H9 (cell line): ENCODE results near the gene CD59. TPM values are rescaled to one million over a fixed set of nuclear protein-coding genes. Genes with fewer than 3 reads are reported as not detected.

Experiments used
- DNase-seq: peaks from one replicate; pipeline ENCODE4 v3.0.0-alpha.2; 2017
- H2AFZ ChIP-seq: one replicate; pipeline ENCODE4 v1.6.1; 2013; ENCODE audit warnings: mild to moderate bottlenecking, low read length, control low read depth, moderate library complexity
- H2AK5ac ChIP-seq: 2 replicates; pipeline ENCODE4 v1.6.1; 2013; ENCODE audit warnings: low read length, control low read depth, mixed read lengths; ENCODE audit not compliant: insufficient read length
- H2BK120ac ChIP-seq: one replicate; pipeline ENCODE4 v1.6.1; 2013; ENCODE audit warnings: low read depth, mild to moderate bottlenecking, low read length, control low read depth, inconsistent platforms; ENCODE audit not compliant: poor library complexity, severe bottlenecking
- H2BK12ac ChIP-seq: 2 replicates; pipeline ENCODE4 v1.6.1; 2013; ENCODE audit warnings: low read length, control low read depth, mixed read lengths, low read depth; ENCODE audit not compliant: insufficient read length
- H2BK15ac ChIP-seq: 2 replicates; pipeline ENCODE4 v1.6.1; 2013; ENCODE audit warnings: low read depth, low read length, control low read depth
- H2BK20ac ChIP-seq: one replicate; pipeline ENCODE4 v1.6.1; 2013; ENCODE audit warnings: low read depth, mild to moderate bottlenecking, low read length, control low read depth, inconsistent platforms; ENCODE audit not compliant: poor library complexity, severe bottlenecking
- H2BK5ac ChIP-seq: 2 replicates; pipeline ENCODE4 v1.6.1; 2013; ENCODE audit warnings: low read length, control low read depth, mixed read lengths; ENCODE audit not compliant: insufficient read length
- H3K14ac ChIP-seq: 2 replicates; pipeline ENCODE4 v1.6.1; 2013; ENCODE audit warnings: low read length, control low read depth; ENCODE audit not compliant: insufficient read depth
- H3K18ac ChIP-seq: 2 replicates; pipeline ENCODE4 v1.6.1; 2013; ENCODE audit warnings: low read depth, mild to moderate bottlenecking, mixed read lengths, low read length, control low read depth; ENCODE audit not compliant: insufficient read length
- H3K23ac ChIP-seq: 2 replicates; pipeline ENCODE4 v1.6.1; 2013; ENCODE audit warnings: low read length, control low read depth, mixed read lengths, low read depth; ENCODE audit not compliant: insufficient read length
- H3K23me2 ChIP-seq: 2 replicates; pipeline ENCODE4 v1.6.1; 2013; ENCODE audit warnings: low read depth, mild to moderate bottlenecking, mixed read lengths, low read length, control low read depth; ENCODE audit not compliant: insufficient read length, poor library complexity, severe bottlenecking
- H3K27ac ChIP-seq: 2 replicates; pipeline ENCODE4 v1.5.1; 2013; ENCODE audit warnings: low read length, control low read depth, mixed read lengths, low read depth; ENCODE audit not compliant: insufficient read length
- H3K27me3 ChIP-seq: 2 replicates; pipeline ENCODE4 v1.6.1; 2013; ENCODE audit warnings: low read length, control low read depth, inconsistent platforms; ENCODE audit not compliant: insufficient read depth
- H3K4ac ChIP-seq: 2 replicates; pipeline ENCODE4 v1.6.1; 2013; ENCODE audit warnings: low read depth, mild to moderate bottlenecking, control low read depth, inconsistent platforms, low read length, moderate library complexity
- H3K4me1 ChIP-seq: 2 replicates; pipeline ENCODE4 v1.6.1; 2013; ENCODE audit warnings: low read length, control low read depth, inconsistent platforms; ENCODE audit not compliant: insufficient read depth
- H3K4me2 ChIP-seq: 2 replicates; pipeline ENCODE4 v1.6.1; 2013; ENCODE audit warnings: low read length, control low read depth, mixed read lengths; ENCODE audit not compliant: insufficient read length, insufficient read depth
- H3K56ac ChIP-seq: 2 replicates; pipeline ENCODE4 v1.6.1; 2013; ENCODE audit warnings: low read depth, mild to moderate bottlenecking, mixed read lengths, low read length, control low read depth; ENCODE audit not compliant: insufficient read length
- H3K79me1 ChIP-seq: 2 replicates; pipeline ENCODE4 v1.6.1; 2013; ENCODE audit warnings: low read depth, mild to moderate bottlenecking, moderate library complexity, low read length, control low read depth, inconsistent platforms; ENCODE audit not compliant: insufficient read depth, poor library complexity, severe bottlenecking
- H3K79me2 ChIP-seq: 2 replicates; pipeline ENCODE4 v1.6.1; 2013; ENCODE audit warnings: low read length, control low read depth, inconsistent platforms; ENCODE audit not compliant: insufficient read depth
- H3K9ac ChIP-seq: 2 replicates; pipeline ENCODE4 v1.6.1; 2013; ENCODE audit warnings: low read length, control low read depth, mixed read lengths; ENCODE audit not compliant: insufficient read length; ENCODE audit errors: extremely low read depth
- H3K9me3 ChIP-seq: one replicate; pipeline ENCODE4 v1.6.1; 2013; ENCODE audit warnings: low read depth, low read length, inconsistent platforms; ENCODE audit not compliant: control insufficient read depth
- H3T11ph ChIP-seq: one replicate; pipeline ENCODE4 v1.6.1; 2013; ENCODE audit warnings: mild to moderate bottlenecking, low read length, control low read depth, inconsistent platforms
- H4K20me1 ChIP-seq: one replicate; pipeline ENCODE4 v1.6.1; 2013; ENCODE audit not compliant: control insufficient read depth, insufficient read length, insufficient read depth
- H4K5ac ChIP-seq: 2 replicates; pipeline ENCODE4 v1.6.1; 2013; ENCODE audit warnings: low read depth, mild to moderate bottlenecking, mixed read lengths, low read length, control low read depth; ENCODE audit not compliant: insufficient read length
- H4K8ac ChIP-seq: replicated peaks from 2 replicates; pipeline ENCODE4 v1.6.1; 2013; ENCODE audit warnings: low read length, control low read depth, mixed read lengths, low read depth; ENCODE audit not compliant: insufficient read length
- H4K91ac ChIP-seq: 2 replicates; pipeline ENCODE4 v1.6.1; 2013; ENCODE audit warnings: low read depth, mild to moderate bottlenecking, moderate library complexity, mixed read lengths, low read length, control low read depth; ENCODE audit not compliant: insufficient read length
- H3K27ac Mint-ChIP-seq, 3 experiments: 2 replicates in 2 of 3; 3 replicates in 1 of 3; pipeline ENCODE4 v1.8.0; 2020 to 2021; ENCODE audit warnings: mixed read lengths in 3 of 3, mild to moderate bottlenecking in 1 of 3, moderate library complexity in 1 of 3
- H3K27me3 Mint-ChIP-seq: 2 replicates; pipeline ENCODE4 v1.8.0; 2021; ENCODE audit warnings: low read depth, mild to moderate bottlenecking, moderate library complexity, mixed read lengths
- H3K36me3 Mint-ChIP-seq, 3 experiments: 2 replicates in 2 of 3; 3 replicates in 1 of 3; pipeline ENCODE4 v1.8.0; 2020 to 2021; ENCODE audit warnings: low read depth in 3 of 3, mixed read lengths in 3 of 3; ENCODE audit not compliant: insufficient read depth in 1 of 3
- H3K4me1 Mint-ChIP-seq, 2 experiments: 2 replicates each; pipeline ENCODE4 v1.8.0; 2020; ENCODE audit warnings: mixed read lengths in 2 of 2
- H3K4me3 Mint-ChIP-seq, 2 experiments: 2 replicates in 1 of 2; 3 replicates in 1 of 2; pipeline ENCODE4 v1.8.0; 2020 to 2021; ENCODE audit warnings: mild to moderate bottlenecking in 2 of 2, mixed read lengths in 2 of 2, moderate library complexity in 1 of 2
- H3K9me3 Mint-ChIP-seq, 2 experiments: 2 replicates in 1 of 2; 3 replicates in 1 of 2; pipeline ENCODE4 v1.8.0; 2020; ENCODE audit warnings: mild to moderate bottlenecking in 2 of 2, mixed read lengths in 2 of 2, moderate library complexity in 1 of 2
- WGBS: extraction: QIAGEN DNeasy Blood & Tissue Kit; methylation state at CpG from one replicate; pipeline ENCODE4 v1.1.7; 2013; ENCODE audit warnings: missing lambda C conversion rate, low lambda C conversion rate, mixed read lengths; ENCODE audit not compliant: insufficient read length; ENCODE audit errors: extremely low coverage; 5-methylcytosine and 5-hydroxymethylcytosine counted together
- total RNA-seq: library from RNA; stranded (reverse); gene quantifications from 2 replicates; pipeline ENCODE4 v1.2.1, GENCODE V29; 2021
- TF ChIP-seq, protein P1 (sequence below): fragments of 200-600 bp; sonication (generic); conservative IDR thresholded peaks from 3 replicates; pipeline ENCODE4 v1.8.0; 2021; ENCODE audit warnings: antibody characterized with exemption, mild to moderate bottlenecking

CD59 gene
- total RNA-seq, 1 experiment from 2014 or later, result 91.5 TPM

DNA sequence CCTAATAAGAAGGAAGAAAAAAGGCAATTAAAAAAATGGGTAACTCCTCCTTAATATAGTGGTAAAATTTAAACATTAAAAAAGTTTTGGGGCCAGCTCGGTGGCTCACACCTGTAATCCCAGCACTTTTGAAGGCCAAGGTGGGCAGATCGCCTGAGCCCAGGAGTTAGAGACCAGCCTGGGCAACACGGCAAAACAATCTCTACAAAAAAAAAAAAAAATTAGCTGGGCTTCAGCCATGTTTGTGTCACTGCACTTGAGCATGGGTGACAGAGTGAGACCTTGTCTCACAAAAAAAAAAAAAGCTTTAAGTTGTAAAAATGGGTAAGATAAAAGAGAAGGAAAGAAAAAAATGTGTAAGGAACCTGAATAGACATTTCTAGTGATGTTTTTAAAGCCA is 49.4 kb upstream of the CD59 start:
- H4K5ac ChIP-seq, result no peak overlapping the region
- no peaks in the 10 kb centered on the region for H3K9me3 ChIP-seq
- H3K4me2 ChIP-seq, result no peak overlapping the region
- H3K79me1 ChIP-seq, result no peaks in the 10 kb centered on the region
- H3K14ac ChIP-seq, result no peak overlapping the region
- peaks cover 8% of the 10 kb centered on the region; the same call in 1 of the 2 replicates for H3K27me3 Mint-ChIP-seq
- no peak overlapping the region for H3K4ac ChIP-seq
- no peaks in the 10 kb centered on the region for H3K79me2 ChIP-seq
- no peaks in the 10 kb centered on the region for H4K20me1 ChIP-seq
- TF ChIP-seq, protein P1, sequence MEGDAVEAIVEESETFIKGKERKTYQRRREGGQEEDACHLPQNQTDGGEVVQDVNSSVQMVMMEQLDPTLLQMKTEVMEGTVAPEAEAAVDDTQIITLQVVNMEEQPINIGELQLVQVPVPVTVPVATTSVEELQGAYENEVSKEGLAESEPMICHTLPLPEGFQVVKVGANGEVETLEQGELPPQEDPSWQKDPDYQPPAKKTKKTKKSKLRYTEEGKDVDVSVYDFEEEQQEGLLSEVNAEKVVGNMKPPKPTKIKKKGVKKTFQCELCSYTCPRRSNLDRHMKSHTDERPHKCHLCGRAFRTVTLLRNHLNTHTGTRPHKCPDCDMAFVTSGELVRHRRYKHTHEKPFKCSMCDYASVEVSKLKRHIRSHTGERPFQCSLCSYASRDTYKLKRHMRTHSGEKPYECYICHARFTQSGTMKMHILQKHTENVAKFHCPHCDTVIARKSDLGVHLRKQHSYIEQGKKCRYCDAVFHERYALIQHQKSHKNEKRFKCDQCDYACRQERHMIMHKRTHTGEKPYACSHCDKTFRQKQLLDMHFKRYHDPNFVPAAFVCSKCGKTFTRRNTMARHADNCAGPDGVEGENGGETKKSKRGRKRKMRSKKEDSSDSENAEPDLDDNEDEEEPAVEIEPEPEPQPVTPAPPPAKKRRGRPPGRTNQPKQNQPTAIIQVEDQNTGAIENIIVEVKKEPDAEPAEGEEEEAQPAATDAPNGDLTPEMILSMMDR, result no peak
- H2AK5ac ChIP-seq, result no peak overlapping the region
- H3K4me1 Mint-ChIP-seq, result no peaks in the 10 kb centered on the region
- no peak overlapping the region for H4K8ac ChIP-seq
- H3K27ac Mint-ChIP-seq, result no peak overlapping the region
- H3K23ac ChIP-seq, result no peak overlapping the region
- no peak overlapping the region for H3T11ph ChIP-seq
- no peak overlapping the region for H2AFZ ChIP-seq
- H3K27me3 ChIP-seq, result no peaks in the 10 kb centered on the region
- no peak overlapping the region for H2BK20ac ChIP-seq
- no peak overlapping the region for H3K9ac ChIP-seq
- H3K18ac ChIP-seq, result no peak overlapping the region
- H2BK5ac ChIP-seq, result no peak overlapping the region
- WGBS, result no CpG with 5 or more reads among the region's 3 CpGs
- H3K4me1 ChIP-seq, result no peaks in the 10 kb centered on the region
- no peak overlapping the region for H4K91ac ChIP-seq
- H3K56ac ChIP-seq, result no peak overlapping the region
- no peaks in the 10 kb centered on the region for H3K9me3 Mint-ChIP-seq
- no peak overlapping the region for H3K4me3 Mint-ChIP-seq
- H2BK12ac ChIP-seq, result no peak overlapping the region
- no peak overlapping the region for H3K27ac ChIP-seq
- no peaks in the 10 kb centered on the region for H3K36me3 Mint-ChIP-seq
- H2BK120ac ChIP-seq, result no peak overlapping the region
- H3K23me2 ChIP-seq, result no peaks in the 10 kb centered on the region
- H2BK15ac ChIP-seq, result no peak overlapping the region
- no peak for DNase-seq
